Measurements from ENCODE around the gene CYTH4. TPM values are rescaled to one million over a fixed set of nuclear protein-coding genes. Genes with fewer than 3 reads are reported as not detected.

The CYTH4 gene
- total and polyA plus RNA-seq, 10 of the 15 experiments (the other 5 are each of a cell fraction or from before 2014, with no cell fraction given) = 1.5 to 27.3 (median 16.9) TPM

DNA sequence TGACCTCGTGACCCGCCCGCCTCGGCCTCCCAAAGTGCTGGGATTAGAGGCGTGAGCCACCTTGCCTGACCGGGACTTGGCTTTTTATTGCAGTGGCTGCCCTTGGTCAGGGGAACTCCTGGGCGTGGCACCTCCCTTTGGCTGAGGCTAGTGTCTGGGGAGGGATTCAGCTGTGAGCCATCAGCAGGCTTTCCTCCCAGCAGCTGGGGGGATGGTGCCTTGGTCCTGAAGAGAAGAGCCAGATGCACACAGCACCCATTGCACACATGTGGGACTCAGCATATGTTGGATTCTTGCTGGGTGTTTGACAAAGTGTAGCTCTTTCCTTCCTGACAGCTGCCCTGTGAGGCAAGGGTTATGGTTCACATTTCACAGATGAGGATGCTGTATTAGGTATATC lies 8.4 kb downstream of the CYTH4 start:
- Histone ChIP-seq H3K4me2 (ENCODE audit: control insufficient read depth, insufficient read depth) (no peak overlapping the region), H3K4me1 (ENCODE audit: control insufficient read depth, insufficient read depth, low read length) (peaks cover 5% of the 10 kb centered on the region), H3K9me3 (replicated peaks; ENCODE audit: control insufficient read depth, insufficient read depth, low read length) (no peaks in the 10 kb centered on the region; the same call in 2 of the 3 replicates), H3K79me2 (ENCODE audit: control insufficient read depth, insufficient read depth, low read length) (no peaks in the 10 kb centered on the region), H4K20me1 (ENCODE audit: control insufficient read depth, insufficient read depth) (no peaks in the 10 kb centered on the region; the same call in 1 of the 2 replicates), H3K4me3 (no peak overlapping the region), H3K27me3 (replicated peaks in 1 of 2; ENCODE audit: control insufficient read depth in 2 of 2, insufficient read depth in 2 of 2, low read length in 1 of 2) (no peaks in the 10 kb centered on the region), H3K9ac (ENCODE audit: control insufficient read depth, insufficient read depth, low read length) (no peak overlapping the region), H2AFZ (ENCODE audit: control insufficient read depth, low read depth, low read length) (no peak overlapping the region), H3K36me3 (ENCODE audit: control insufficient read depth in 2 of 2, insufficient read depth in 2 of 2, low read length in 1 of 2) (peaks cover 1 to 9% of the 10 kb centered on the region in 2 experiments; a peak in 3 of 4 replicates), H3K27ac (ENCODE audit: control insufficient read depth, insufficient read depth) (no peak overlapping the region)
- 99% methylated on average over 7 of the region's 7 CpGs for WGBS (ENCODE audit: insufficient coverage, insufficient replicate concordance, low lambda C conversion rate, missing lambda C conversion rate)
- intact Hi-C loops (cut with micrococcal nuclease; ENCODE audit: unreplicated experiment) (no loop called here), in situ Hi-C loops (cut with MboI) (no loop called here)
- ChIA-PET CTCF (no interaction called here), RAD21 (ENCODE audit: unreplicated experiment) (interaction anchor here (0.6 kb wide), 1 partner anchor 19 kb away, joined by 3 read pairs; no protein-coding TSS in a partner anchor), SMC1A (ENCODE audit: uncharacterized antibody, unreplicated experiment) (no interaction called here), POLR2A (interaction anchor here (1.7 kb wide), 1 partner anchor 15 kb away, joined by 5 read pairs; no protein-coding TSS in a partner anchor)
- BruUV-seq (replicated peaks) = no TSS peak
- no peak for DNase-seq (ENCODE audit: low read depth, low spot score)
- FAIRE-seq = no peak
- ATAC-seq = no peak
- no peak for TF ChIP-seq LARP7 (IDR thresholded peaks at IDR 0.05)
- TF ChIP-seq MTA2 (IDR thresholded peaks at IDR 0.05; ENCODE audit: low read depth) = no peak
- no peak for TF ChIP-seq BMI1 (IDR thresholded peaks at IDR 0.05; ENCODE audit: borderline replicate concordance)
- no peak for TF ChIP-seq DPF2 (IDR thresholded peaks at IDR 0.05)

DNA sequence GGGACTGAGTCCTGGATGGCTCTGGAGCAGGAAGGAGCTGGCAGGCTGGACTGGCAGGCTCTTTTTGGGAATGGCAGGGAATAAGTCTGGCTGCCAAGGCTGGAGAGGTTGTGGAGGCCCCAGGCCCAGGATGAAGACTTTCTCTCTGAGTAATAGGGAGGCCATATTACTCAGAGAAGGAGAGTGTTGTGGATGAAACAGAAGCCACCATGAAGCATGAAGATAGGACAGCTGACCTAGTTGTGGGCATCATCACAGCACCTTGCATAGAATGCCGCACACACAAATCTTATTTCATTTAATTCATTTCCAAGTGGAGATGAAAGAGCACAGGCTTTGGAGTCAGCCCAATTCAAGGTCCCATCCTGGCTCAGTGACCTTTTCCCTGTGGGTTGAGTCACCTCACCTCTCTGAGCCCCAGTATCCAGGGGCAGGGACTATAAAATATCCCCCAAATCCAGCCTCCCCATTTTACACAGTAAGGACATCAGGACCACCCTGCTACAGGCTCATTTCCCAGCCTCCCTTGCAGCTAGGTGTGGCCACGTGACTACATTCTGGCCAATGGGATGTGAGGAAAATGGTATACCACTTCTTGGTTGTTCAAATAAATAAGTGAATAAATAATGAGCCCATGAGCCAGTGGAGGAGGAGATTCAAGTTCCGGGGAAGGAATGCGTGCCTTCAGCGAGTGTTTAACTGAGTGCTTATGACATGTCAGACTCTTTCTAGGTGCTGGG lies 9.4 kb downstream of the CYTH4 start:
- no peak for TF ChIP-seq KLF5 (IDR thresholded peaks at IDR 0.05; ENCODE audit: partially characterized antibody)
- no peak for TF ChIP-seq SMARCA5 (IDR thresholded peaks at IDR 0.05)
- TF ChIP-seq, protein P1, sequence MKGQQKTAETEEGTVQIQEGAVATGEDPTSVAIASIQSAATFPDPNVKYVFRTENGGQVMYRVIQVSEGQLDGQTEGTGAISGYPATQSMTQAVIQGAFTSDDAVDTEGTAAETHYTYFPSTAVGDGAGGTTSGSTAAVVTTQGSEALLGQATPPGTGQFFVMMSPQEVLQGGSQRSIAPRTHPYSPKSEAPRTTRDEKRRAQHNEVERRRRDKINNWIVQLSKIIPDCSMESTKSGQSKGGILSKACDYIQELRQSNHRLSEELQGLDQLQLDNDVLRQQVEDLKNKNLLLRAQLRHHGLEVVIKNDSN (IDR thresholded peaks at IDR 0.05; ENCODE audit: borderline replicate concordance, extremely low read length, insufficient read depth, low read depth, low read length) = no peak
- no peak for TF ChIP-seq ZBED1 (IDR thresholded peaks at IDR 0.05; ENCODE audit: borderline replicate concordance)
- Histone ChIP-seq H3K36me3 (ENCODE audit: control insufficient read depth in 2 of 2, insufficient read depth in 2 of 2, low read length in 1 of 2) (peaks cover 1 to 11% of the 10 kb centered on the region in 2 experiments; a peak in 3 of 4 replicates), H3K27ac (ENCODE audit: control insufficient read depth, insufficient read depth) (no peak overlapping the region), H3K79me2 (ENCODE audit: control insufficient read depth, insufficient read depth, low read length) (no peaks in the 10 kb centered on the region), H3K9me3 (replicated peaks; ENCODE audit: control insufficient read depth, insufficient read depth, low read length) (no peaks in the 10 kb centered on the region; the same call in 2 of the 3 replicates), H3K27me3 (replicated peaks in 1 of 2; ENCODE audit: control insufficient read depth in 2 of 2, insufficient read depth in 2 of 2, low read length in 1 of 2) (no peaks in the 10 kb centered on the region), H3K9ac (ENCODE audit: control insufficient read depth, insufficient read depth, low read length) (no peak overlapping the region), H3K4me1 (ENCODE audit: control insufficient read depth, insufficient read depth, low read length) (peaks cover 5% of the 10 kb centered on the region), H3K4me3 (no peak overlapping the region), H3K4me2 (ENCODE audit: control insufficient read depth, insufficient read depth) (no peak overlapping the region), H4K20me1 (ENCODE audit: control insufficient read depth, insufficient read depth) (no peaks in the 10 kb centered on the region; the same call in 1 of the 2 replicates), H2AFZ (ENCODE audit: control insufficient read depth, low read depth, low read length) (no peak overlapping the region)
- no TSS peak for BruUV-seq (replicated peaks)
- in situ Hi-C loops (cut with MboI) = no loop called here
- FAIRE-seq (no peak), DNase-seq (ENCODE audit: low read depth, low spot score) (no peak), ATAC-seq (no peak)
- RAD21 ChIA-PET (ENCODE audit: unreplicated experiment) = no interaction called here
- CTCF ChIA-PET = no interaction called here
- WGBS (ENCODE audit: insufficient coverage, insufficient replicate concordance, low lambda C conversion rate, missing lambda C conversion rate) = 95% methylated on average over 5 of the region's 5 CpGs
- SMC1A ChIA-PET (ENCODE audit: uncharacterized antibody, unreplicated experiment) = no interaction called here
- POLR2A ChIA-PET = interaction anchor here (1.2 to 1.7 kb wide), 2 partner anchors 14 to 23 kb away, joined by 3 to 5 read pairs; no protein-coding TSS in a partner anchor
- intact Hi-C loops (cut with micrococcal nuclease; ENCODE audit: unreplicated experiment) = no loop called here

Data from GM12878 (cell line).